Endothelial cell of umbilical vein (primary cell): ENCODE data around the gene MAPKBP1. TPM values are rescaled to one million over a fixed set of nuclear protein-coding genes. Genes with fewer than 3 reads are reported as not detected.

Experiments
- BruUV-seq: library from RNA; stranded (reverse); fragments of 400-500 nt; replicated peaks from 2 replicates; lab custom pipeline; 2021; lab: Mats Ljungman, UMichigan
- CTCF ChIA-PET: fragments of 300-600, 350-600 bp; sonication (Branson Sonifier 250); formaldehyde crosslinking; loops from one replicate; lab custom pipeline; 2021; ENCODE audit warnings: antibody characterized with exemption, inconsistent platforms; lab: Charles Lee
- POLR2A ChIA-PET: fragments of 300-600, 350-600 bp; sonication (Branson Sonifier 250); formaldehyde crosslinking; loops from one replicate; lab custom pipeline; 2021; ENCODE audit warnings: antibody characterized with exemption, inconsistent platforms; lab: Charles Lee
- DNase-seq: peaks from one replicate; pipeline ENCODE4 v3.0.0-alpha.2; 2011; ENCODE audit warnings: low read depth, low spot score
- FAIRE-seq: peaks from 2 replicates; lab custom pipeline; 2011; peaks lifted over from hg19 to GRCh38; lab: Jason Lieb, UNC
- H2AFZ ChIP-seq: 2 replicates; pipeline ENCODE4 v1.6.0; 2012; ENCODE audit warnings: low read depth, low read length, control low read depth, inconsistent platforms
- H3K27ac ChIP-seq: 2 replicates; pipeline ENCODE4 v1.5.1; 2011; ENCODE audit warnings: low read depth, mild to moderate bottlenecking, control low read depth, low read length, moderate library complexity; ENCODE audit not compliant: insufficient read depth
- H3K27me3 ChIP-seq, 2 experiments: 2 replicates each; pipeline versions ENCODE4 v1.6.0 to v1.6.1; 2011; ENCODE audit warnings: low read length in 2 of 2, mixed read lengths in 1 of 2; ENCODE audit not compliant: control insufficient read depth in 2 of 2, insufficient read depth in 2 of 2
- H3K36me3 ChIP-seq, 2 experiments: 2 replicates in 1 of 2; 3 replicates in 1 of 2; pipeline ENCODE4 v1.5.1; 2011; ENCODE audit warnings: low read length in 2 of 2, mild to moderate bottlenecking in 1 of 2, moderate library complexity in 1 of 2; ENCODE audit not compliant: control insufficient read depth in 2 of 2, insufficient read depth in 2 of 2; ENCODE audit errors: extremely low read depth in 1 of 2
- H3K4me1 ChIP-seq: 3 replicates; pipeline ENCODE4 v1.5.1; 2011; ENCODE audit warnings: mild to moderate bottlenecking, low read length; ENCODE audit not compliant: control insufficient read depth, insufficient read depth; ENCODE audit errors: extremely low read depth
- H3K4me2 ChIP-seq: 2 replicates; pipeline ENCODE4 v1.6.1; 2011; ENCODE audit warnings: low read length, control low read depth, mixed read lengths; ENCODE audit not compliant: insufficient read depth
- H3K4me3 ChIP-seq, 3 experiments: fragments of 200-600 bp in 1 of 3; sonication (generic), shearing (Covaris generic) in 1 of 3; replicated peaks in 1 of 3; 2 replicates each; pipeline ENCODE4 v1.5.1; 2011 to 2016; ENCODE audit warnings: control low read depth in 3 of 3, low read length in 3 of 3, mild to moderate bottlenecking in 2 of 3, inconsistent platforms in 1 of 3, low read depth in 1 of 3, moderate library complexity in 1 of 3; ENCODE audit not compliant: insufficient read depth in 1 of 3
- H3K79me2 ChIP-seq: 2 replicates; pipeline ENCODE4 v1.6.0; 2012; ENCODE audit warnings: low read length, inconsistent platforms; ENCODE audit not compliant: control insufficient read depth, insufficient read depth
- H3K9ac ChIP-seq: replicated peaks from 2 replicates; pipeline ENCODE3; 2011; ENCODE audit warnings: low read length, control low read depth; ENCODE audit not compliant: insufficient read depth; ENCODE audit errors: extremely low read depth
- H3K9me1 ChIP-seq: replicated peaks from 3 replicates; pipeline ENCODE4 v1.6.0; 2011; ENCODE audit warnings: mild to moderate bottlenecking, low read length; ENCODE audit not compliant: control insufficient read depth, insufficient read depth; ENCODE audit errors: extremely low read depth
- H3K9me3 ChIP-seq: replicated peaks from 2 replicates; pipeline ENCODE4 v1.5.1; 2012; ENCODE audit warnings: low read length, inconsistent platforms; ENCODE audit not compliant: control insufficient read depth, insufficient read depth
- H4K20me1 ChIP-seq: replicated peaks from 2 replicates; pipeline ENCODE3; 2011; ENCODE audit warnings: mild to moderate bottlenecking, low read length; ENCODE audit not compliant: control insufficient read depth, insufficient read depth; ENCODE audit errors: extremely low read depth
- EZH2 ChIP-seq: IDR thresholded peaks from 2 replicates; pipeline ENCODE4 v1.6.1; 2012; ENCODE audit warnings: borderline replicate concordance, low read depth, mild to moderate bottlenecking, moderate library complexity, low read length, inconsistent platforms; ENCODE audit not compliant: severe bottlenecking
- FOS ChIP-seq: IDR thresholded peaks from 2 replicates; pipeline ENCODE4 v1.6.1; 2011; ENCODE audit warnings: mild to moderate bottlenecking, low read length, moderate library complexity, borderline replicate concordance; ENCODE audit not compliant: insufficient read depth
- GATA2 ChIP-seq: IDR thresholded peaks from 2 replicates; pipeline ENCODE4 v1.7.0; 2011; ENCODE audit warnings: low read depth, mild to moderate bottlenecking, moderate library complexity, mixed read lengths, low read length; ENCODE audit not compliant: insufficient read length, insufficient read depth
- JUN ChIP-seq: IDR thresholded peaks from 2 replicates; pipeline ENCODE4 v1.6.1; 2011; ENCODE audit warnings: borderline replicate concordance, low read depth; ENCODE audit not compliant: insufficient read length, insufficient read depth
- MAX ChIP-seq: IDR thresholded peaks from 2 replicates; pipeline ENCODE4 v1.6.1; 2011; ENCODE audit not compliant: insufficient read depth, insufficient read length
- MYC ChIP-seq: IDR thresholded peaks from one replicate; pipeline ENCODE4 v1.6.1; 2011; ENCODE audit warnings: mild to moderate bottlenecking, low read depth, low read length
- POLR2A ChIP-seq: IDR thresholded peaks from 2 replicates; pipeline ENCODE4 v1.6.1; 2012; ENCODE audit warnings: low read depth, mild to moderate bottlenecking, control low read depth, low read length
- POLR2AphosphoS5 ChIP-seq: IDR thresholded peaks from 2 replicates; pipeline ENCODE4 v1.6.1; 2012; ENCODE audit warnings: low read depth, mild to moderate bottlenecking, control low read depth, low read length, moderate library complexity; ENCODE audit not compliant: insufficient read depth
- dilution Hi-C: fragments of 300-500 bp; cut with MboI; formaldehyde crosslinking; loops from one replicate; pipeline ENCODE4 v1.15.0; 2019; ENCODE audit warnings: low sequenced_read_pairs; ENCODE audit not compliant: extremely low pct_ligation_motif_present
- intact Hi-C: fragments of 100-400 bp; cut with micrococcal nuclease; formaldehyde crosslinking; loops from one replicate; pipeline ENCODE4 v1.10.0; 2022
- polyA plus RNA-seq, 4 experiments: library from polyadenylated mRNA; depleted of rRNA in 3 of 4; stranded (reverse) in 3 of 4; unstranded in 1 of 4; fragments of >200 nt; gene quantifications; 2 replicates each; pipeline versions ENCODE4 v1.2.1 to v1.2.3, GENCODE V29; 2011 to 2012; ENCODE audit warnings: missing spikeins in 1 of 4
- total RNA-seq: library from RNA; stranded (reverse); gene quantifications from 2 replicates; pipeline ENCODE4 v1.2.3, GENCODE V29; 2021
- TF ChIP-seq, protein P1 (sequence below), 2 donors: IDR thresholded peaks; 1 replicate in 1 of 2; 2 replicates in 1 of 2; pipeline ENCODE4 v1.5.1; 2011; ENCODE audit warnings: low read length in 2 of 2, mild to moderate bottlenecking in 2 of 2, moderate library complexity in 2 of 2, control low read depth in 1 of 2, inconsistent platforms in 1 of 2, low read depth in 1 of 2; ENCODE audit not compliant: insufficient read depth in 1 of 2; ENCODE audit errors: extremely low read depth in 1 of 2

MAPKBP1 gene
- total and polyA plus RNA-seq, 2 donors (not counting 3 experiments of a cell fraction or from before 2014, with no cell fraction given) = 12.3 to 55.8 TPM

DNA sequence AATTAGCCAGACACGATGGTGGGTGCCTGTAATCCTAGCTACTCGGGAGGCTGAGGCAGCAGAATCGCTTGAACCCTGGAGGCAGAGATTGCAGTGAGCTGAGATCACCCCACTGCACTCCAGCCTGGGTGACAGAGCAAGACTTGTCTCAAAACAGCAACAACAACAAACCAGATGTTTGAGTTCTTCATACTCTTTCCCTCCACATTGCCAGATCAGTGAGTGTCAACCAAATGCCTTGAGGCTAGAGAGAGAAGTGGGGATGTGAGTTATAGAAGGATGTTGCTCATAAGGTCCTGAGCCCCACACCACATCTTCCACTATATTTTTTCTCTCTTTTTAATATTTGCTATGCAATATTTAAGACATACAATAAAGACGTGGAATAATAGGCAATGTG is 19.8 kb downstream of the MAPKBP1 start:
- Histone ChIP-seq H3K79me2 (peaks cover 56% of the 10 kb centered on the region), H3K36me3 (no peaks in the 10 kb centered on the region), H3K4me2 (no peak overlapping the region), H3K4me3 (no peak overlapping the region), H2AFZ (no peak overlapping the region), H3K27me3 (no peaks in the 10 kb centered on the region), H3K9me1 (no peaks in the 10 kb centered on the region), H3K27ac (no peak overlapping the region), H3K9me3 (no peaks in the 10 kb centered on the region), H4K20me1 (no peaks in the 10 kb centered on the region), H3K4me1 (peaks cover 61% of the 10 kb centered on the region), H3K9ac (no peak overlapping the region)
- intact Hi-C loops (no loop called here), dilution Hi-C loops (no loop called here)
- ChIA-PET POLR2A (interaction anchor here (0.7 kb wide), 1 partner anchor 14 kb away, joined by 3 read pairs; no protein-coding TSS in a partner anchor), CTCF (interaction anchor here (1.0 to 10.8 kb wide), 4 partner anchors 12 to 18 kb away, joined by 4 to 219 read pairs (median 14); partner anchors contain the start of gene MAPKBP1)
- BruUV-seq = no TSS peak
- FAIRE-seq (no peak), DNase-seq (no peak)
- no peak for TF ChIP-seq MYC
- TF ChIP-seq FOS = no peak
- TF ChIP-seq GATA2 = no peak
- no peak for TF ChIP-seq JUN
- TF ChIP-seq, protein P1, sequence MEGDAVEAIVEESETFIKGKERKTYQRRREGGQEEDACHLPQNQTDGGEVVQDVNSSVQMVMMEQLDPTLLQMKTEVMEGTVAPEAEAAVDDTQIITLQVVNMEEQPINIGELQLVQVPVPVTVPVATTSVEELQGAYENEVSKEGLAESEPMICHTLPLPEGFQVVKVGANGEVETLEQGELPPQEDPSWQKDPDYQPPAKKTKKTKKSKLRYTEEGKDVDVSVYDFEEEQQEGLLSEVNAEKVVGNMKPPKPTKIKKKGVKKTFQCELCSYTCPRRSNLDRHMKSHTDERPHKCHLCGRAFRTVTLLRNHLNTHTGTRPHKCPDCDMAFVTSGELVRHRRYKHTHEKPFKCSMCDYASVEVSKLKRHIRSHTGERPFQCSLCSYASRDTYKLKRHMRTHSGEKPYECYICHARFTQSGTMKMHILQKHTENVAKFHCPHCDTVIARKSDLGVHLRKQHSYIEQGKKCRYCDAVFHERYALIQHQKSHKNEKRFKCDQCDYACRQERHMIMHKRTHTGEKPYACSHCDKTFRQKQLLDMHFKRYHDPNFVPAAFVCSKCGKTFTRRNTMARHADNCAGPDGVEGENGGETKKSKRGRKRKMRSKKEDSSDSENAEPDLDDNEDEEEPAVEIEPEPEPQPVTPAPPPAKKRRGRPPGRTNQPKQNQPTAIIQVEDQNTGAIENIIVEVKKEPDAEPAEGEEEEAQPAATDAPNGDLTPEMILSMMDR (IDR thresholded peaks at IDR 0.05; ENCODE audit: extremely low read depth in 1 of 2, insufficient read depth in 1 of 2, low read depth in 1 of 2, low read length in 2 of 2) = no peak
- no peak for TF ChIP-seq MAX
- TF ChIP-seq EZH2 = no peak
- TF ChIP-seq POLR2A = no peak
- no peak for TF ChIP-seq POLR2AphosphoS5
